ENCODE data around the gene RAB17. TPM values are rescaled to one million over a fixed set of nuclear protein-coding genes. Genes with fewer than 3 reads are reported as not detected.

Gene RAB17
- total and polyA plus RNA-seq, 2 of the 8 experiments (the other 6 are each of a cell fraction or from before 2014, with no cell fraction given): 42.6 to 83.4 TPM

DNA sequence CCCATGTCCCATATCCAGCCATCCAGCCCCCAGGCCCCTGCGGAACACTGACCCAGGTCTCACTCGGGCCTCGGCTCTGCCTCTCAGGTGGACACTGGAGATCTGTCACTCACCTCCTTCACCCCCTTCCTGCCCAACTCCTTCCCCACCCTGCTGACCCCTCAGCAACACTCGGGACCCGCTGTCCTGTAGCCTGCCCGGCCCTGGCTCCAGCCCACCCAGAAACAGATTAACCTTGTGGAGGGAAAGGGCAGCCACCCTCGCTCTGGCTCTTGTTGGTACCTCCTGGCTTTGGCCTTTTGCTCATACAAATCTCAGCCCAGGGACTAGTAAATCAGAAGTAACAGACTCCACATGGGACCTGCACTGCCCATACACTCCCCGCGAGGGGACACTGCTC lies 53.9 kb downstream of the RAB17 start:
- H3K4me3 ChIP-seq (ENCODE audit: extremely low read depth in 1 of 4, insufficient read depth in 2 of 4, low read depth in 3 of 4, low read length in 4 of 4): no peak overlapping the region
- no peak overlapping the region for H4K5ac ChIP-seq (ENCODE audit: insufficient read length, low read depth, low read length)
- no peak overlapping the region for H2BK120ac ChIP-seq (replicated peaks; ENCODE audit: low read depth, low read length)
- peaks cover 0 to 2% of the 10 kb centered on the region in 2 experiments for H4K20me1 ChIP-seq (replicated peaks in 1 of 2; ENCODE audit: control insufficient read depth in 1 of 2, insufficient read depth in 2 of 2, low read length in 2 of 2)
- no peak overlapping the region for H2BK12ac ChIP-seq (ENCODE audit: low read depth, low read length)
- no peaks in the 10 kb centered on the region for H3K23me2 ChIP-seq (ENCODE audit: low read depth, low read length)
- no peak overlapping the region for H3K23ac ChIP-seq (ENCODE audit: insufficient read length)
- no peak overlapping the region for H2AK5ac ChIP-seq (ENCODE audit: low read depth, low read length)
- H3K4me2 ChIP-seq (ENCODE audit: insufficient read depth in 1 of 2, low read depth in 2 of 2, low read length in 2 of 2): no peak overlapping the region
- no peak overlapping the region for H2BK5ac ChIP-seq (ENCODE audit: low read depth, low read length)
- POLR2A ChIA-PET (ENCODE audit: partially characterized antibody): interaction anchor here (1.0 to 1.8 kb wide), 2 partner anchors 9 to 36 kb away, joined by 3 to 4 read pairs; no protein-coding TSS in a partner anchor
- TF ChIP-seq CREB1 (IDR thresholded peaks at IDR 0.05) (no peak), SIRT6 (IDR thresholded peaks at IDR 0.05; ENCODE audit: low read length) (no peak), SP4 (IDR thresholded peaks at IDR 0.05; ENCODE audit: low read length) (no peak), RBBP5 (IDR thresholded peaks at IDR 0.05; ENCODE audit: borderline replicate concordance, low read depth, low read length) (no peak), TEAD4 (IDR thresholded peaks at IDR 0.05; ENCODE audit: low read depth, low read length) (no peak), RXRA (IDR thresholded peaks at IDR 0.05; ENCODE audit: insufficient read depth, low read depth, low read length) (no peak), TAF7 (optimal IDR thresholded peaks at IDR 0.05; ENCODE audit: borderline replicate concordance, low read depth, low read length) (no peak), CTBP2 (IDR thresholded peaks at IDR 0.05; ENCODE audit: borderline replicate concordance, insufficient read depth, insufficient read length, low read length) (no peak), YY1 (IDR thresholded peaks at IDR 0.05; ENCODE audit: low read depth, low read length) (no peak), KDM1A (IDR thresholded peaks at IDR 0.05; ENCODE audit: borderline replicate concordance, low read length) (no peak), HDAC2 (IDR thresholded peaks at IDR 0.05; ENCODE audit: borderline replicate concordance in 1 of 2, low read depth in 2 of 2, low read length in 2 of 2) (no peak)
- TF ChIP-seq, protein P1, sequence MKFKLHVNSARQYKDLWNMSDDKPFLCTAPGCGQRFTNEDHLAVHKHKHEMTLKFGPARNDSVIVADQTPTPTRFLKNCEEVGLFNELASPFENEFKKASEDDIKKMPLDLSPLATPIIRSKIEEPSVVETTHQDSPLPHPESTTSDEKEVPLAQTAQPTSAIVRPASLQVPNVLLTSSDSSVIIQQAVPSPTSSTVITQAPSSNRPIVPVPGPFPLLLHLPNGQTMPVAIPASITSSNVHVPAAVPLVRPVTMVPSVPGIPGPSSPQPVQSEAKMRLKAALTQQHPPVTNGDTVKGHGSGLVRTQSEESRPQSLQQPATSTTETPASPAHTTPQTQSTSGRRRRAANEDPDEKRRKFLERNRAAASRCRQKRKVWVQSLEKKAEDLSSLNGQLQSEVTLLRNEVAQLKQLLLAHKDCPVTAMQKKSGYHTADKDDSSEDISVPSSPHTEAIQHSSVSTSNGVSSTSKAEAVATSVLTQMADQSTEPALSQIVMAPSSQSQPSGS (IDR thresholded peaks at IDR 0.05; ENCODE audit: low read length): no peak
- no peak overlapping the region for H3K4ac ChIP-seq (replicated peaks; ENCODE audit: insufficient read length, low read depth, low read length)
- no peak overlapping the region for H2BK15ac ChIP-seq (ENCODE audit: low read length)
- no peak overlapping the region for H4K91ac ChIP-seq (replicated peaks; ENCODE audit: insufficient read length, low read length)
- no peak overlapping the region for H3K14ac ChIP-seq (ENCODE audit: insufficient read length)
- CTCF ChIA-PET (ENCODE audit: partially characterized antibody): interaction anchor here (1.1 kb wide), 1 partner anchor 11 kb away, joined by 4 read pairs; no protein-coding TSS in a partner anchor
- H3K79me2 ChIP-seq (ENCODE audit: control insufficient read depth in 1 of 2, insufficient read depth in 2 of 2, low read length in 2 of 2): no peaks in the 10 kb centered on the region
- no peaks in the 10 kb centered on the region for H3K9me3 ChIP-seq (ENCODE audit: insufficient read depth in 2 of 2, low read depth in 1 of 2, low read length in 1 of 2)
- 91% methylated on average over 9 of the region's 9 CpGs; no CpG with 5 or more reads in 1 of the 2 experiments for WGBS, 2 experiments (ENCODE audit: extremely low coverage in 1 of 2, insufficient coverage in 1 of 2, insufficient read length in 1 of 2, insufficient replicate concordance in 2 of 2, low coverage in 1 of 2, low lambda C conversion rate in 2 of 2, missing lambda C conversion rate in 1 of 2)
- H3K4me1 ChIP-seq (replicated peaks in 1 of 4; ENCODE audit: control insufficient read depth in 3 of 4, insufficient read depth in 4 of 4, low read length in 3 of 4): no peaks in the 10 kb centered on the region; a peak in 1 of 7 replicates
- no peaks in the 10 kb centered on the region for H3K27me3 ChIP-seq (replicated peaks in 1 of 4; ENCODE audit: control insufficient read depth in 3 of 4, extremely low read depth in 1 of 4, insufficient read depth in 3 of 4, low read length in 3 of 4)
- no peak overlapping the region for H2AFZ ChIP-seq (ENCODE audit: low read length)
- H2BK20ac ChIP-seq (ENCODE audit: low read length): no peak overlapping the region
- FAIRE-seq: no peak
- H4K8ac ChIP-seq (ENCODE audit: extremely low read depth, insufficient read depth, low read length): no peak overlapping the region; the same call in 1 of the 2 replicates
- DNase-seq (ENCODE audit: low read depth in 1 of 2, low spot score in 2 of 2): no peak
- no peak overlapping the region for H3K9ac ChIP-seq (replicated peaks in 1 of 4; ENCODE audit: extremely low read depth in 1 of 4, low read depth in 3 of 4, low read length in 3 of 4)
- H3K18ac ChIP-seq (ENCODE audit: extremely low read depth, low read length): no peak overlapping the region
- no peak overlapping the region for H3K56ac ChIP-seq (replicated peaks; ENCODE audit: insufficient read length, low read depth, low read length)
- no peaks in the 10 kb centered on the region for H3K79me1 ChIP-seq (ENCODE audit: low read depth, low read length)
- H3K27ac ChIP-seq (ENCODE audit: low read depth, low read length): no peak overlapping the region
- no peaks in the 10 kb centered on the region for H3K36me3 ChIP-seq (ENCODE audit: control insufficient read depth in 2 of 4, insufficient read depth in 4 of 4, low read length in 3 of 4)

All from H1 (cell line).